GM21381 (cell line): ENCODE results near the gene RYR3.
"Not testable (repeated sequence)": the region's sequence is repeated elsewhere in the genome, so short reads cannot be mapped to it uniquely, and the experiment has no call there.

Experiments used
- ATAC-seq: cut with Tn5 transposase; IDR thresholded peaks from one replicate; pipeline ENCODE4 v1.9.1; 2021; ENCODE audit warnings: mild to moderate bottlenecking, moderate library complexity; ENCODE audit not compliant: unreplicated experiment

RYR3 gene

DNA sequence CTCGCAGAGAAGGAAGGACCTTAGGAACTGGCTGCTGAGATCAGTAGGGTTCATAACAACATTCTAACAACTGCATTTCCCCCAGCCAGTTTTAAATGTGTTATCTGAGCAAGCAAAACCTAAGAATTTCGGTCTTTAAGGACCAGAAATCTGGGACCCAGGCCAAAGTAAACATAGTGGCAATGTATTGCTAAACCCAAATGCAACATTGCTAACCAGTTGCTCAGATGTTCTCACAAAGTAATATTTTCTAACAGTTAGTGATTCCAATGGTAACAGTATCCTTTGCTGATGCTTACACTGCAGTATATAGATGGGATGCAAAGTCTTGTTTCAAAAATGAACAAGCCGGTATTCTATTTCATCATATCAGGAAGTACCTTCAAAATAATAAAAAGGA lies 254.3 kb downstream of the RYR3 start:
- ATAC-seq: no peak

DNA sequence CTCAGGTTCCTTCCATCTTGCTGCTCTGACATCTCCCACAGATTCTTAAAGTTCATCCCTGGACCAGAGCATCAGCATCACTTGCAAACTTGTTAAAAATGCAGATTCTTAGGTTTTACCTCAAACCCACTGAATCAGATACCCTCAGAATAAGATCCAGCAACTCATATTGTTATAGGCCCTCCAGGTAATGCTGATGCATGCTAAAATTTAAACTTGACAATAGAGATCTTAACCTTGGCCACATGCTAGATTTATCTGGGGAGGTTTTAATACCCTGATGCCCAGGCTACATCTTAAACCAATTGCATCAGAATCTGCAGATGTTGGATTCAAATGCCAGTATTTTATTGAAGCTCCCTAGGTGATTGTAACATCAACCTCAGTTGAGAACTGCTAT lies 256.9 kb downstream of the RYR3 start:
- no peak for ATAC-seq

DNA sequence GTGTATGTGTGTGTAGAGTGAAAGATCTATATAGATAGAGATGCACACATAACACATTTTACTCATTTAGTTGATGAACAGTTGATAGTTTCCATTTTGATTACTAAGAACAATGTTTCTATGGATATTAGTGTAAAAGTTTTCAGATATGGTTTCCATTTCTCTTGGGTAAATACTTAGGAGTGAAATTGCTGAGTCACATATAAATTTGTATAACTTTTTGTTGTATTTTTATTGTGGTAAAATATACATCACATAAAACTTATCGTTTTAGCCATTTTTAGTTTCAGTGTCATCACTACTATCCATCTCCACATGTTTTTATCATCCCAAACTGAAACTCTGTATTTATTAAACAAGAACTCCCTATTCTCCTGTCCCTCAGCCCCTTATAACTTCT lies 258.3 kb downstream of the RYR3 start:
- ATAC-seq: no peak

DNA sequence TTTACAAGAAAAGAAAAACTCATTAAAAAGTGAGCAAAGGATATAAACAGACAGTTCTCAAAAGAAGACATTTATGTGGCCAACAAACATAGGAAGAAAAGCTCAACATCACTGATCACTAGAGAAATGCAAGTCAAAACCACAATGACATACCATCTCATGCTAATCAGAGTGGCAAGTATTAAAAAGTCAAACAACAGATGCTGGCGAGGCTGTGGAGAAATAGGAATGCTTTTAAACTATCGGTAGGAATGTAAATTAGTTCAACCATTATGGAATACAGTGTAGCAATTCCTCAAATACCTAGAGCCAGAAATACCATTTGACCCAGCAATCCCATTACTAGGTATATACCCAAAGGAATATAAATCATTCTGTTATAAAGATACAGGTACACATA lies 267.1 kb downstream of the RYR3 start:
- not testable (repeated sequence) for ATAC-seq

DNA sequence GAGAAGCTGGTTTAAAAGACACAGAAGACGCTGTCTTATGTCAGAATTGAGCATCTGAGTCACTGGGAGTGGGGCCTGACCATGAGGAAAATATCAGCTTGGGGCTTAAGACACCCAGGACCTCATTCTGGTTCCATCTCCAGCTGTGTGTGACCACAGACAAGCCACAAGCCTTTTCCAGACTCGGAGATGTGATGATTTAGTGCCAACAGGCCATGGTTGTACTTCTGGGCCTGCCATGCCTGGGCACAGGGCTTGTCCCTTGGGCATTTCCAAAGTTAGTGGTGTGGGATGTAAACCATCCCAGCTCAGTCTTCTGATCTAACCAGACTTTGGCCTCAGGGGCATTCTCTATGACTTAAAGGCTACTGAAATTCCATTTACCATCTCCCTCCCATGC lies 269.8 kb downstream of the RYR3 start:
- ATAC-seq: no peak

DNA sequence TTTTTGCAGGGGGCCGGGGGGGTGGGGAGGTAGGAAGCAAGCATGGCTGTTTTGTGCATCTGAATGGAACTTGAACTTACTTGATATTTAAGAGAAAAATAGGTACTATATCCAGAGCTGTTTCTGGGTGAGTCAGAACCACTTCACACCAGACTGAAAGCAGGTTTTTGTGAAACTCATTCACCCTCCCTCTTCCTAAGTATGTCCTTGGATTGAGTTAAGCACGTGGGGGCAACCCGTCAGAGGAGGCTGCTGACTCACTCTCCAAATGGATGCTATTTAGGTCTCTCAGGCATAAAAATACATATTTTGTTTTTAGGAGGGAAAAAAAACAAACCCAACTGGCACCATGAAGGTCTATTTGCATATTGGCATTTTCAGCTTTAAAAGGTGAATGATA lies 270.3 kb downstream of the RYR3 start:
- no peak for ATAC-seq

DNA sequence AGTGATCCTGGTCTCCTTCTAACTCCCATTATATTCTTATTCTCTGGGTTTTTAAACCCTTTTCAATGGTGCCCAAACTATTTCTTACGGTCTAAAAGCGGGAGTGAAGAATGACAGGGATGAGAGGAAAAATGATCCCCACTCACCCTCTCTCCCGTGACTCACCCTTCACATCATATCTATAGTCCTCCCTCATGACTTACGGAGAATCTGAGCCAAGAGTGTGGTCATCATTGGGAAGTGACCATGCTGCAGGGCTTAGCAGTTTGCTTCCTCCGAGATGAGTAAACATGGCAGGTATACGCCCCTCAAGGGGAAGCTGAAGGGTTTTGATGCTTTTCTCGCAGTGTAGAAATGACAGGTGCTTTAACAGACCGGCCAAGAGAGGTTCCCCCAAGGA lies 274.0 kb downstream of the RYR3 start:
- no peak for ATAC-seq

DNA sequence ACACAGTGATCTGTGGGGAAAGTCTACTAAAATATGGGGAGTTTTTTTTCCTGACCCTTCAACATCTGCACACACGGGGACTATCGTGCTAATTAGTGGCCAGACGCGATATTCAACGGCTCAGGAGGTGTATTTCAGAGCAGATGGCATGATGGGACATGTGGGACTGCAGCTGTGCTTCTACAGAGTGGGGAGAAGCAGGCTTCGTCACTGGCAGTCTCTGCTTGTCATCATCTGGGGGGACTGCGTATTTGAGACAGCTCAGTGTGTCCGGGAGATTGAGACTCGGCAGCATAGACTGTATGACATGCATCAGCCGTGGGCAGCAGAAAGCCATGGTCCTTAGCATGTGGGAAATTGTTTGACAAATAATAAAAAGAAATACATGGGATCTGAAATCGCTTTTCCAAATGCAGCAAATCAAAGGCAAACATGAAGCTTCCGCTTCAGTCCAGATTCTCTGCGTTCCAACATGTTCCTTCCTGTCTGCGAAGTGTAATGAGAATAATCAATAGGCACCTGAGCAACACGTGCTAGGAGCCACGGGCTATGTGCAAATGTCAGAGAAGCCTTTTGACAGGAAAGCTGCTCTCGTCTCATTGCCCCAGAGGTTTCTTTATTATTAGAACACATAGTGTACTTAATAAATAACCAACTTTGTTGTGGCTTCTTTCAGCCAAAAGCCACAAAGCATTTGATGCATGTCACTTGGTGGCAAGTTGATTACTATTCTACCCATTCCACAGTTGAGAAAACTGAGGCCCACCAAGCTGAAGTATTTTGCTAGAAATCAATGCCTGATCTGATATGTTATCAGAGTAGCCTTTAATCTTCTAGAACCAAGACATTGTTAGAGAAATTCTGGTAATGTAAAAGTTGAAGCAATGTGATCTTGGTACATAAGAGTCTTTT lies 276.3 kb downstream of the RYR3 start:
- no peak for ATAC-seq

DNA sequence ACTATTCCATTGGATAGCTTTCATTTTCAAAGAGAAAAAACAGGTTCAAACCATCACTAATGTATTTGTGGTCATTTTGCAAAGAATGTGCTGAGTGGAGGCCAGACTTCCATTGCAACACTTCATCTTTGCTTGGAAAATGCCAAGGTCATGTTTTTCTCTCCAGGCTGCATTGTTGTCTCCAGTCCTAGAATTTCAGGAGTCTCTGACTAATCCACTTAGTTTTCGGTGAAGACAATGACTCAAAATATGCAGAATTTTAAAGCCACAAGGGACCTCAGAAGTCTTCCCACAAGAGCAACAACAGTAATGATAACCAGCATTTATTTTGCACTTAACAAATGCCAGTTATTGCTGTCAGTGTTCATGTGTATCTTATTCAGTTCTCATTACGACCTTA lies 277.0 kb downstream of the RYR3 start:
- ATAC-seq: no peak

DNA sequence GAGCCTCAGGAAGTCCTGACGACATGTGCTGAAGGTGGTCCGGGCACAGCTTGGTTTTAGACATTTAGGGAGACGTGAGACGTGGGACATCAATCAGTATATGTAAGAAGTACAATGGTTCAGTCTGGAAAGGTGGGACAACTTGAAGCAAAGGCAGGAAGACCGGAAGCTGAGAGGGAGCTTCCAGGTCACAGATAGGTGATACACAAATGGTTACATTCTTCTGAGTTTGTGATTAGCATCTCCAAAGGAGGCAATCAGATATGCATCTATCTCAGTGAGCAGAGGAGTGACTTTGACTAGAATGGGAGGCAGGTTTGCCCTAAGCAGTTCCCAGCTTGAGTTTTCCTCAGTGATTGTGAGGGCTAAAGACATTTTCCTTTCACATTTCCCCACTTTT lies 282.1 kb downstream of the RYR3 start:
- ATAC-seq: no peak

DNA sequence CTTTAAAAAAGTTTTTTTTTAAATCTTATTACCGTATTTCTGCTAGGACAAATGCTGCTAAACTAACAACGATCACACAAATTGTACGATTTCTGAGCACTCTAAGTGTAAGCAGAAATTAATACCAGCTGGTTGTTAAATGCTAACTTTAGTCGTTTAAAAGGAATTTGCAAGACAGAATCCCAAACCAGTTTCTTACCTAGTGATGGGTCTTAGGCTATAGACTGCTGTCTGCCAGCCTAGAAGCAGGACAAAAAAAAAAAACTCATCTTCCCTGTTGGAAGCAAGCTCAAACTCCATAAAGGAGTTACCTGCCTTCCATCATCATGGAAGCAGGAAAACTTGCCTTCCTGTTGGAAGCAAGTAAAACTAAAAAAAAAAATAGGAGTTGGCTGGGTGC lies 287.6 kb downstream of the RYR3 start:
- ATAC-seq: not testable (repeated sequence)

DNA sequence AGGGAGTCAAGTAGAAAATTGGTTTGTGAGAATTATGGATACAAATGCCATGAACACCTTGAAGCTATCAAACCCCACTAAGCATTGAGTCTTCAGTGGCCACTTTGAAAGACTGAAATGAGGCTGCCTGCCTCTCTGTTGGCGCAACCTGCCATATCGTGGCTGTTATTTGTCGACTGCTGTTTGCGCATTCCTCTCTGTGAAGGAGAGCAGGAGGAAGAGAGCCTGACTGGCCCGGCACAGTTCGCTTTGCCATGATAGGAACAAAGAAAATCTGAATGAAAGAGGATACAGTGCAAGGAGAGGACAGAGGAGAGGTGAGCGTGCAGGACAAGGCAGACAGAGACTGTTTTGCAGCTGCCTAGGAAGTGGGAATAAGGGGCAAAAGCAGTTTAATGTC lies 289.4 kb downstream of the RYR3 start:
- no peak for ATAC-seq

DNA sequence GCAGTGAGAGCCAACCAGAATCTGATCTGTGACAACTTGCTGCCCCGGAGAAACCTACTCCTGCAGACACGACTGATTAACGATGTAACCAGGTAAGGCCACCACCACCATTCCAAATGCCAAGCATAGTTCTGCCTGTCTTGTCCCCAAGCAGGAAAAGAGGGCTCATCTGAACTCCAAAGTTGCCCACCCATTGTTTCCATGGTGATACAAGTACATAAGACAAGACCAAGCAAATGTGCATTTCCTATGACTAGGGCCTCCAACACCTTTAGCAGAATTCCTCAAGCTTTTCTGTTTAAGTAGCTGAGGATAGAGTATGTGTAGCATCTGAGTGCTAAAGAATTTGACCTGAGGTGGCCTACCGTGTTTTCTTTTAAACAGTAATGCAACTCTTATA lies 290.7 kb downstream of the RYR3 start:
- ATAC-seq: no peak

DNA sequence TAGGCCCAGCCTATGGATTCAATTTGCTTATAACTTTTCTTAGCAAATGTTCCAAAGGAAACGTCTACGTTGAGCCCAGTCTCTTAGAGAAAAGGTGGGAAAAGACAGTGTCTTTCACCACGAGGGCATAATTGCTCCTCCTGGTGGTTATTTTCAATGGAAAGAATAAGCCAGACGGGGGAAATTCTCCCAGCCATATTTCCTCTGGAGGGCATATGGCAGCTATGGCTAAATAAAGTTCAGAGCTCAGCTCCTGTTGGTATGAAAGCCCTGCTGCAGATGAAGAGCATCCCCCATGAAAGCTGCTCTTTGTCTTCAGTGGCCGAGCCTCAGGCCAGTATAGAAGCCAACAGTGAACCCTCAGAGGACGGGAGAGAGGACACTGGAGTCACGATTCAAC lies 297.9 kb downstream of the RYR3 start:
- ATAC-seq: no peak

DNA sequence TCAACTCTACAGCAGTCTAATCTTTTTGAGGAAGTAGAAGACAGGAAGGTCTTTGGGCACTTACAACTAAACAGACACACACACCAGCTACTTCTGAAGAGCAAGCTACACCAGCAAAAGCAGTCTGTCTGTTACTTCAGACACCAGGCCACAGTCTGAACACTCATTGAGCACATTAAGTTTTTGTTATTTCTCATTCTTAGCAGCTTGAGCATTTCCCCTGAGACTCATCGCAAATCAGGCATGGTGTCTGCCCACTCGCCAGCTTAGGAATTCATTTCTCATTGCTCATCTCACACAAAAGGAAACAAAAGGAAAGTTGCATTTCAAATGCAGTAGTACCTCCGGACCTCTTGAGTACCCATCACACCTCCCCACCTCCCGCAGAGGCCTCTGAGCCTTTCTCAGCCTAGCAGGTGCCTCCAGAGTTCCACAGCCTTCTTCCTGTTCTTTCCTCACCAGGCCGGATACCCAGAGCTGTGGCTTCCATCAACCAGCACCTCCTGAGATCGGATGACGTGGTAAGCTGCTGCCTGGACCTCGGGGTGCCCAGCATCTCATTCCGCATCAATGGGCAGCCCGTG lies 302.0 kb downstream of the RYR3 start:
- no peak for ATAC-seq

DNA sequence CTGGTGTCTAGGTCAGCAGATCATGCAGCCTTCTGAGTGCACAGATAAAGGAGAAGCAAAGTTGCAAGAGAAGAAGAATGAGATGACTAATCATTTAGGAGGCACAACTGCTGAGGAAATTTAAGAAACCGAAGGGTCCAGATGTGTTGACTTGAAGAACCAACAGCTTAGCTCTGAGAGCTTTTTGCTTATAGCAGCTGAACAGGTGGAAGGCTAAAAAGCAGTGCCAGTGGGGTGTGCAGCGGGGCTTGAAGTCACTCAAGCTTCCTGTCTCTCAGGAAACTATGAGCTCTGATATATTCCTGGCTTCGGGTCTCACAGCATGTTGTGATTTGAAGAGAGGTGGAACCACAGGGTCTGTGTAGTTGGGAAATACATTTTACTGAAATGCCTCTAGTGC lies 305.7 kb downstream of the RYR3 start:
- no peak for ATAC-seq

DNA sequence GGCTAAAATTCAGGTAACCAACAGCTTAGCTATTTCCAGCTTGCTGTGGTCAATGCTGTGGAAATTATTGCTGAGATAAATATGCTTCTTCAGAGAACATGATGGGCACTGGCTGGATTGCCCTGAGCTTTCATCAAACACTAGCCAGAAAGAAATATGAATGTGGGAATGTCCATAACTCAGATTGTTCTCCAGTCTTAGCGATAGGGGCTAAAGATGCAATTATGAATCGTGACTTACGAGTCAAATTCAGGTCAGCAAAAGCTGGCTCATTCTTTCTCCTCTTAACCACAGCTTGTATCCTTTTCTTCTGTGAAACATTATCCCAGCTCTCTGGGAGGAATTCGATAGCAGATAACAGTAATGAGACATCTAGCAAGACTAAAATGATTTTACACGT lies 307.6 kb downstream of the RYR3 start:
- ATAC-seq: no peak

DNA sequence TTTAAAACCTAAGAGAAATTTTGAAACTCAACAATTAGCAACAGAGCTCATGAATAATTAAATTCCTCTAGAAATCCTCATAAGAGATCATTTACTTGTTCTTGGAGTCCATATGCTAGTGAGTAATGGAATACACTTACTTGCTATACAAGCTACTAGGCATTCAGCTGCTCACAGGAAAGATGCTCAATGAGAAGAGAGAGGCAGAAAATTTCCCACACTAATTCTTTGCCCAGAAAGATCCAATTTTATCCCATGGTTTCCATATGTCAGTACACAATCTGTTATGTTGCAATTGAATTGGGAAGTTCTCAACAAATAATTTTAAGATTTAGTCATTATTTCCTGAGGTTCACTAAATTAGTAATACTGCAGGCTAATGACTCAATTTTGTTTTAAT lies 310.4 kb downstream of the RYR3 start:
- ATAC-seq: no peak

DNA sequence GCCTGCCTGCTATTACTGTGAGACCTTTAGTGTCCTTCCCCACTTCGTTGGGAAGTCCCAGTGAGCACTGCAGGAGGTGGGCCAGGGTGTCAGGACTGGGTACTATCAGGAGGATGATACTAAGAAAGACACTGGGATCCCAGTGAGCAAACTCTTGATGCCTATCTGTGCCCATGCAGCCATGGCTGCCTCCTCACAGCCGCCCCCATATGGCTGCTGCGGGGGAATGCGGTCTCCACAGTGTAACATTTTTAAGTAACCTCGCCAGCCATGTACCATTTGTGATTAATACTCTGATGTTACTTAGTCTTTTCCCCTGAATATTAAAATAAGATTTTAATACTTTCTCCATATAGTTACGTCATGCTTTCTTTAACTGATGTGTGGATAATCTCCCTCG lies 312.2 kb downstream of the RYR3 start:
- ATAC-seq: no peak

DNA sequence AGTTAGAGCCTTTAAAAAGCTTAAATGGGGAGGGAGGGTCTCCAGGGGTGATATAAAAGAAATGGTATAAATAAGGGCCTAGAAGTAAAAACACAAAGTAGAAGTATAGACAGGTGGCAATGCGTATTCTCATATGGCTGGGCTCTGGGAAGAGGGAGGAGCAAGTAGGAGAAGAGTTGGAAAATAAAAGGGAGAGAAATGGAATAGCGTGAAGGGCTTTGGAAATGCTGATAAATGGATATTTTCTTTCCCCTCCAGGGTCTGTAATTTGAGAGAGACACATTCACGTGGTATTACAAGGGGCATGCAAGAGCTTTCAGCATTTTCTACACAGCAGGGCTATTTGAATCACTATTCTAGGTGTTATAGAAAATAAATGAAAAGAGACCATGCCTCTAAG lies 313.7 kb downstream of the RYR3 start:
- ATAC-seq: no peak

DNA sequence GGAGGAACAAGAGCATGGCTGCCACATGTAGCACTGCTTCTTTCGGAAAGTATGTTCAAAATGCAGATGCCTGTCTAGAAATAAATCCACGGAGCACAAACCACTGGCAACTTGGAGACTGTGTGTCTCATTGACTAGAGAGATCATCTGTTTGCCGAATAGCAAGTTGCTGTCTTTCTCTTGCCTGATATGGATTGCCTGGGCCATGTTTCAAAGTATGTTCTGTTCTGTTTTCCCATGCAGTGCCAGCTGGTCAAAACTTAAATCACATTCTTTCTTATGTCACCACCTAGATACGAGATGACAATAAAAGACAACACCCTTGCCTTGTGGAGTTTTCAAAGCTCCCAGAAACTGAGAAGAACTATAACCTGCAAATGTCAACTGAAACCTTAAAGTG lies 318.9 kb downstream of the RYR3 start:
- ATAC-seq: no peak

DNA sequence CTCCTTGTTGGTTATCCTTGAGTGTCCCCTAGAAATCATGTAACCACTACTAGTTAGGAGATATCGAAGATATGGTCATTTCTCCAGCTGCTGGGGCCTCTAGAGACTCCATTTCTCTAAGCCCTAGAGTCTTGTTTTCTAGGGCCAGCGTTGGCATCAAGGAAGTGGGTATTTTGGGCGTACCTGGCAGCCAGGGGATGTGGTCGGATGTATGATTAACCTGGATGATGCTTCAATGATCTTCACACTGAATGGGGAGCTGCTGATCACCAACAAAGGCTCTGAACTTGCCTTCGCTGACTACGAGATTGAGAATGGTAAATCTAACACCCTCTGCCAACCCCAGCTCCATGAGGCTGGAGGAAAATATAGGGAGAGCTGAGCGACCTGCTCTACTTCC lies 325.5 kb downstream of the RYR3 start:
- no peak for ATAC-seq

DNA sequence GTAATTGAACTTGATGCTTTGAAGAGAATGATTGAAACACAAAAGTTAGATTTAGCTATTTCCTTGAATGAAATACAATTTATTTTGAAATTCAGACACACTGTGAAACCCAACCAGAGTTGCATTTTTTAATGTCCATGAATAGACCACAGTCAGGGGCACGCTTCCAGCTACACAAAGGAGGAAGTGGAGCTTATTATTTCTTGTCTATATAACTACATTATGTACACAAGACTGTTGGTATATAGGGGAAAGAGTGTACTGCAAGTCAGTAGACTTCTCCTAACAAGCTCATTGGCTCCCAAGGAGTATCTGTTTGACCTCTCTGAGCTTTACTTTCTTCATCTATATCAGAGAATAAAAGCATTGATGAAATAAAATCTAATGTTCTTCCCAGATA lies 326.2 kb downstream of the RYR3 start:
- no peak for ATAC-seq
